ENCODE results near the gene LARGE1. TPM values are rescaled to one million over a fixed set of nuclear protein-coding genes. Genes with fewer than 3 reads are reported as not detected.
A peak's percentile ranks its signal among the peaks of the same experiment; 100 is the strongest.

The LARGE1 gene
- under 1 TPM; 0.18 to 0.38 TPM for total RNA-seq

GRCh38 chr22:33920197-33920540, at the start of gene LARGE1:
LARGE1 (minus strand) TSS chr22:33920476.
- Mint-ChIP-seq H3K27me3 (peaks cover 46% of the 10 kb centered on the region), H3K4me1 (peaks cover 13% of the 10 kb centered on the region), H3K27ac (no peak within 1 kb of the TSS), H3K9me3 (no peaks in the 10 kb centered on the region), H3K4me3 (peak within 1 kb of the TSS; percentile 7), H3K36me3 (ENCODE audit: low read depth) (peaks cover 2% of the 10 kb centered on the region)
- ChIA-PET CTCF (no interaction called here), POLR2A (no interaction called here)
- DNase-seq = no peak

- DNase-seq = no peak
- Mint-ChIP-seq H3K4me3 (no peak overlapping the region), H3K4me1 (no peaks in the 10 kb centered on the region), H3K9me3 (peaks cover 6% of the 10 kb centered on the region), H3K27me3 (no peaks in the 10 kb centered on the region), H3K27ac (no peak overlapping the region), H3K36me3 (ENCODE audit: low read depth) (no peaks in the 10 kb centered on the region)
- ChIA-PET CTCF (no interaction called here), POLR2A (no interaction called here)
Measured at GRCh38 chr22:33969045-33969444, 48.8 kb upstream of the LARGE1 start.

- Mint-ChIP-seq H3K4me3 (no peak overlapping the region), H3K36me3 (ENCODE audit: low read depth) (no peaks in the 10 kb centered on the region)
- POLR2A ChIA-PET = no interaction called here
Measured at GRCh38 chr22:33964121-33964520, 43.8 kb upstream of the LARGE1 start.

DNA sequence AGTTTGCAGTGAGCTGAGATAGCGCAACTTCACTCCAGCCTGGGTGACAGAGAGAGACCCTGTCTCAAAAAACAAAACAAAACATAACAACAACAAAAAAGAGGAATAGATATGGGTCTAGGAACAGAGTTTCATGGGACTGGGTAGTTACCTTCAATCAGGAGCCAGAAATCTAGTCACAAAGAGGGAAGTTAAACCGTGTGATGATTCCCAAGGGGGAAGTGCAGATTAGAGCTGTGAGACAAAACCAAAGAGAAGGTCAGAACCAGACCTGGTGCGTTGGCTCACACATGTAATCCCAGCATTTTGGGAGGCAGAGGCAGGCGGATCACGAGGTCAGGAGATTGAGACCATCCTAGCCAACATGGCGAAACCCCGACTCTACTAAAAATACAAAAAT, 42.1 kb upstream of the LARGE1 start:
- no peaks in the 10 kb centered on the region for H3K27me3 Mint-ChIP-seq
- H3K27ac Mint-ChIP-seq = no peak overlapping the region
- ChIA-PET POLR2A (no interaction called here), CTCF (no interaction called here)
- no peaks in the 10 kb centered on the region for H3K36me3 Mint-ChIP-seq (ENCODE audit: low read depth)
- no peaks in the 10 kb centered on the region for H3K4me1 Mint-ChIP-seq
- peaks cover 2% of the 10 kb centered on the region for H3K9me3 Mint-ChIP-seq
- no peak overlapping the region for H3K4me3 Mint-ChIP-seq
- DNase-seq = no peak

More at GRCh38 chr22:33964121-33964520, 43.8 kb upstream of the LARGE1 start:
- Mint-ChIP-seq H3K27ac (no peak overlapping the region), H3K4me1 (no peaks in the 10 kb centered on the region), H3K9me3 (peaks cover 2% of the 10 kb centered on the region), H3K27me3 (no peaks in the 10 kb centered on the region)
- no peak for DNase-seq
- CTCF ChIA-PET = no interaction called here

- no peaks in the 10 kb centered on the region for H3K36me3 Mint-ChIP-seq (ENCODE audit: low read depth)
- ChIA-PET POLR2A (no interaction called here), CTCF (no interaction called here)
- H3K27me3 Mint-ChIP-seq = no peaks in the 10 kb centered on the region
- H3K4me1 Mint-ChIP-seq = no peaks in the 10 kb centered on the region
- DNase-seq = no peak
- H3K27ac Mint-ChIP-seq = no peak overlapping the region
- H3K9me3 Mint-ChIP-seq = peaks cover 6% of the 10 kb centered on the region
- H3K4me3 Mint-ChIP-seq = no peak overlapping the region
Measured at GRCh38 chr22:33958741-33959140, 38.5 kb upstream of the LARGE1 start.

DNA sequence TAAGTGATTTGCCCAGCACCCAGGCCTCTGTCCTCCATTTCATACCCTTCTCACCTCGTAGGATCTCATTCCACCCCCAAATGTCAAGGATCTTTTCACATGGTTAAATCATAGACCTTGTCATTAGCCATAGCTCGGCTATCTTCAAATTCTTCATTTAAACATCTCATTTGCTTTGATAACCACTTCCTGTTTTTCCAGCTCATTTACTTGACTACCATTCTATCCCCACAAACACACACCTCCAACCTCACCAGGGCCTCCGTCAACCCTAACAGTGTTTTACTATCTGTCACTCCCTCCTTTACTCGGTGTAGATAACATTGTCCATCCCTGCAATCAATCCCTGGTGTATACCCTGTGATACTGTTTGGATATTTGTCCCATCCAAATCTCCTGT, 36.8 kb upstream of the LARGE1 start:
- CTCF ChIA-PET = no interaction called here
- Mint-ChIP-seq H3K4me3 (no peak overlapping the region), H3K27ac (no peak overlapping the region), H3K9me3 (peaks cover 8% of the 10 kb centered on the region), H3K4me1 (no peaks in the 10 kb centered on the region), H3K27me3 (no peaks in the 10 kb centered on the region), H3K36me3 (ENCODE audit: low read depth) (no peaks in the 10 kb centered on the region)
- POLR2A ChIA-PET = no interaction called here
- no peak for DNase-seq

DNA sequence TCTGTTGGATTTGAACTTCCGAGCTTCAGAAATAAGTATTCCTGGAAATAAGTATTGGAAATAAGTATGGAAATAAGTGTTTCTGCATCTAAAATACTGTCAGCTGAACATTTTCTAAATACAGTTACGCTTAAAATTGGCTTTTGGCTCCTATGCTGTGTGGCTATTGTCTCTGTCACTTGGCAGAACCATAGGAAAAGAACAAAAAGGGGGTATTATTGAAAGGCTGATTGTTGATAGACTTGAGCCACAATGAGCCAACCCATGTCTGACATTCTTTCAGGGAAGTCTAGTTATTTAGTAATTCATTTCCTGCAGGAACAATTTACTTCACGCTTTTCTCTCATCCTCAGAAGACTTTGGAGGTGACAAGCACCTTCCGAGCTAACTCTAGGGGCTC, 32.5 kb upstream of the LARGE1 start:
- no peak overlapping the region for H3K27ac Mint-ChIP-seq
- H3K27me3 Mint-ChIP-seq = no peaks in the 10 kb centered on the region
- H3K4me3 Mint-ChIP-seq = no peak overlapping the region
- no peaks in the 10 kb centered on the region for H3K4me1 Mint-ChIP-seq
- DNase-seq = no peak
- POLR2A ChIA-PET = no interaction called here
- H3K9me3 Mint-ChIP-seq = peaks cover 14% of the 10 kb centered on the region
- CTCF ChIA-PET = no interaction called here
- no peaks in the 10 kb centered on the region for H3K36me3 Mint-ChIP-seq (ENCODE audit: low read depth)

- ChIA-PET CTCF (no interaction called here), POLR2A (no interaction called here)
- H3K36me3 Mint-ChIP-seq (ENCODE audit: low read depth) = no peaks in the 10 kb centered on the region
- no peak overlapping the region for H3K4me3 Mint-ChIP-seq
- no peak for DNase-seq
- no peaks in the 10 kb centered on the region for H3K27me3 Mint-ChIP-seq
- H3K4me1 Mint-ChIP-seq = no peaks in the 10 kb centered on the region
- H3K27ac Mint-ChIP-seq = no peak overlapping the region
- H3K9me3 Mint-ChIP-seq = peaks cover 14% of the 10 kb centered on the region
Measured at GRCh38 chr22:33940741-33941140, 20.5 kb upstream of the LARGE1 start.

GRCh38 chr22:33932997-33933396, 12.7 kb upstream of the LARGE1 start:
- no peaks in the 10 kb centered on the region for H3K27me3 Mint-ChIP-seq
- DNase-seq = no peak
- H3K36me3 Mint-ChIP-seq (ENCODE audit: low read depth) = no peaks in the 10 kb centered on the region
- CTCF ChIA-PET = no interaction called here
- H3K27ac Mint-ChIP-seq = no peak overlapping the region
- H3K4me3 Mint-ChIP-seq = no peak overlapping the region
- H3K4me1 Mint-ChIP-seq = no peaks in the 10 kb centered on the region
- POLR2A ChIA-PET = no interaction called here
- peaks cover 7% of the 10 kb centered on the region for H3K9me3 Mint-ChIP-seq

DNA sequence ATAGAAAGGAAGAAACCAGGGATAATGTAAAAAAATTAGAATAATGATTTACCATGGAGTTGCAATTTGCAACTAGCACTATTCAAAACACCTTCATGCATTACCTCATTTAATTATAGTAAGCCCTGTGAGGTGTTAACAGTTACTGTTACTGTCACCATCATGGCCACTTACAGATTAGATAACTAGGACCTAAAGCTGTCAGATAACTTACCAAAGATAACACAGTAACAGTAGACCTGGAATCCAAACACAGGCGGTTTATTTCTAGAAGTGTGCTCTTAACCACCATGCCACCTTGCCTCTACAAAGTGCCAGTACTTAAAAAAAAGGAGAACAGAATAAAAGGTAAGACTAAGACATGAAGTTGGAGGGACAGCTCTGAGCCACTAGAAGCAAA, 11.1 kb upstream of the LARGE1 start:
- H3K36me3 Mint-ChIP-seq (ENCODE audit: low read depth) = no peaks in the 10 kb centered on the region
- H3K27ac Mint-ChIP-seq = no peak overlapping the region
- ChIA-PET CTCF (no interaction called here), POLR2A (no interaction called here)
- no peak overlapping the region for H3K4me3 Mint-ChIP-seq
- no peaks in the 10 kb centered on the region for H3K4me1 Mint-ChIP-seq
- peaks cover 10% of the 10 kb centered on the region for H3K9me3 Mint-ChIP-seq
- DNase-seq = no peak
- no peaks in the 10 kb centered on the region for H3K27me3 Mint-ChIP-seq

- H3K4me1 Mint-ChIP-seq = peaks cover under 1% of the 10 kb centered on the region
- CTCF ChIA-PET = no interaction called here
- POLR2A ChIA-PET = no interaction called here
- peaks cover 8% of the 10 kb centered on the region for H3K9me3 Mint-ChIP-seq
- H3K27ac Mint-ChIP-seq = no peak overlapping the region
- peaks cover 1% of the 10 kb centered on the region for H3K36me3 Mint-ChIP-seq (ENCODE audit: low read depth)
- peaks cover 10% of the 10 kb centered on the region for H3K27me3 Mint-ChIP-seq
- no peak for DNase-seq
- H3K4me3 Mint-ChIP-seq = no peak overlapping the region
Measured at GRCh38 chr22:33927752-33928151, 7.5 kb upstream of the LARGE1 start.

DNA sequence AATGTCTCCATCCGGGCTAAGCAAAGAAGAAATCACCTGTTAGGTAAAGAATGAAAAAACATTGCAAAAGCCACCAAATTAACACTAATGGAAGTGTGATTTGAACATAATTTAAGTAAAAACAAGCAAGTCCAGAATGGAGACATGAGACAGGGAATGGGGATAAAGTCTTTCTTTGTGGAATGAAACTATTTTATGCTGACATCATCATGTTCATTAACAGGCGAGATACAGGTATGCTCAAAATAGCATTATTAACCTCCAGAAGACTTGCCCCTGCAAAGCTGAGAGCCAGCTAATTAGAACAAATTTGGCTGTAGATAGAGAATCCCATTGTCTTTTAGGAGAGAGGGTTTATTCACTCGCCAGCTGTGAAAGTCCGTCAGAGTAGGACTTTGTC, 4.9 kb upstream of the LARGE1 start:
- no peak overlapping the region for H3K27ac Mint-ChIP-seq
- CTCF ChIA-PET = no interaction called here
- peaks cover 2% of the 10 kb centered on the region for H3K36me3 Mint-ChIP-seq (ENCODE audit: low read depth)
- DNase-seq = no peak
- H3K4me1 Mint-ChIP-seq = peaks cover 10% of the 10 kb centered on the region
- peaks cover 7% of the 10 kb centered on the region for H3K9me3 Mint-ChIP-seq
- H3K4me3 Mint-ChIP-seq = no peak overlapping the region
- POLR2A ChIA-PET = no interaction called here
- H3K27me3 Mint-ChIP-seq = peaks cover 21% of the 10 kb centered on the region

GRCh38 chr22:33923660-33924246, 3.5 kb upstream of the LARGE1 start:
- CTCF ChIA-PET = interaction anchor here (0.6 kb wide), 2 partner anchors 70 to 95 kb away, joined by 3 read pairs; no protein-coding TSS in a partner anchor
- Mint-ChIP-seq H3K4me1 (peaks cover 13% of the 10 kb centered on the region), H3K9me3 (peaks cover 3% of the 10 kb centered on the region), H3K36me3 (ENCODE audit: low read depth) (peaks cover 2% of the 10 kb centered on the region), H3K27ac (no peak overlapping the region), H3K4me3 (no peak overlapping the region), H3K27me3 (peaks cover 30% of the 10 kb centered on the region)
- DNase-seq = no peak
- POLR2A ChIA-PET = no interaction called here

- Mint-ChIP-seq H3K9me3 (peaks cover 3% of the 10 kb centered on the region), H3K36me3 (ENCODE audit: low read depth) (peaks cover 2% of the 10 kb centered on the region), H3K27me3 (peaks cover 37% of the 10 kb centered on the region), H3K27ac (no peak overlapping the region), H3K4me1 (peaks cover 13% of the 10 kb centered on the region), H3K4me3 (peak overlapping the region; percentile 50)
- no peak for DNase-seq
- ChIA-PET POLR2A (no interaction called here), CTCF (interaction anchor here (0.6 kb wide), 1 partner anchor 95 kb away, joined by 3 read pairs; no protein-coding TSS in a partner anchor)
Measured at GRCh38 chr22:33923033-33923432, 2.8 kb upstream of the LARGE1 start.

DNA sequence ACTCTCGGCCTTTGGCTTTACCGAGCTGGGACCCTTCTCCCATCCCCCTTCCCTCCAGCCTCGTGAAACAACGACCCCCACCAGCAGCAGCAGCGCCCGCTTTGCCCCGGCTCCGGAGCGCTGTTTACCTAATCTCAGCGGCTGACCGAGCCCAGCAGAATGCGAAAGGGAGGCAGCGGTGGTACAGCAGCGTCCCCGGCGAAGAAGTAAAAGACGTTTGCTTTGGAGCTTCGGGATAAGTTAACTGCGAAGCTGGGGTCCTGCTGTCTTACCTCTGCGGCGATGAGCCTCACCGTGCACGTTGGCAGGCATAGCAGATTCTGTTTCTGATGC, 2.0 kb upstream of the LARGE1 start:
- POLR2A ChIA-PET = no interaction called here
- peaks cover 42% of the 10 kb centered on the region for H3K27me3 Mint-ChIP-seq
- no peak for DNase-seq

More for the DNA sequence above, 2.0 kb upstream of the LARGE1 start:
- Mint-ChIP-seq H3K4me1 (peaks cover 13% of the 10 kb centered on the region), H3K4me3 (peak overlapping the region; percentile 27), H3K27ac (no peak overlapping the region), H3K36me3 (ENCODE audit: low read depth) (peaks cover 2% of the 10 kb centered on the region), H3K9me3 (no peaks in the 10 kb centered on the region)
- CTCF ChIA-PET = interaction anchor here (0.6 kb wide), 1 partner anchor 27 kb away, joined by 3 read pairs; no protein-coding TSS in a partner anchor

Measured in activated CD4-positive, alpha-beta memory T cell treated with anti-CD3 and anti-CD28 coated beads, Interleukin-2, amount 10 ng/mL, durations not matched to agents 7 days and 5 days (primary cell).